Hematopoietic multipotent progenitor cell (in vitro differentiated cells): ENCODE data around the gene RAB39B. TPM values are rescaled to one million over a fixed set of nuclear protein-coding genes. Genes with fewer than 3 reads are reported as not detected.

Source experiments
- DNase-seq, 3 donors: peaks; one replicate each; pipeline ENCODE4 v3.0.0-alpha.2; 2011 to 2015; ENCODE audit warnings: low read depth in 2 of 3, low spot score in 2 of 3
- small RNA-seq: library from RNA; depleted of rRNA; stranded (forward); fragments of <200 nt; gene quantifications from one replicate; pipeline ENCODE3, GENCODE V24; 2012
- total RNA-seq: library from RNA; depleted of rRNA; stranded (reverse); fragments of >200 nt; gene quantifications from one replicate; pipeline ENCODE4 v1.2.3, GENCODE V29; 2012

RAB39B gene
- total RNA-seq, 1 donor = 3.2 TPM

DNA sequence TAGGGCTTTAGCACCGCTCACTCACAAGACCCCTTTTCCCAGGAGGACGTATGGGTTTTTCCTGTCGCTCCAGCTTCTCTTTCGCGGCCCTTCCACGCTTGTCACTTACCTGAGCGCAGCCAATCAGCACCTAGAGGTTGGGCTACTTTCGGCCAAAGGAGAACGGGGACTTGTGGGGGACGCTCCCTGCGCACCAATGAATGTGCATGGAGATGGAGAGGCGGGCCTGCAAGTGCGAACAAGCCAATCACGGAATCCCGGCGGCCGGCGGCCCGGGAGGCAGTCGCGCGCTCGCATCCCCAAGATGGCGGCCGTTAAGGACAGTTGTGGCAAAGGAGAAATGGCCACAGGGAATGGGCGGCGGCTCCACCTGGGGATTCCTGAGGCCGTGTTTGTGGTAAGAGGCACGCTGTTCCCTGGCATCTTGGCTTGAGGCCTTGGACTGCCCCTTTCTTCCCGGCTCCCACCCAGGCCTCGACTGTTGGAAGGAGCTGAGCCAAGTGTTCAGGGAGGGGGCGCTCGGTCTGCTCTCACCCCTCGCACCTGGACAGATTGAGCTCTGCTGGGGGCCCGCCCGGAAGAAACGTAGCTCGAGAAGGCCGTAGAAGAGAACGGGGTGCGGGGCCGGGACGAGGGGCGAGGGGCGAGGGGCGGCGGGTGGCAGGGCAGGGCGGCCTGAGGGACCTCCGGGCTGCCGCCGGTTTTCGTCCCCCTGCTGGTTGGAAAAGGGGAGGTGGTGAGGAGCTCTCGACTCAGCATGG lies 47.9 kb downstream of the RAB39B start, which contains the start of gene VBP1:
Gene VBP1 (plus strand): TSS at position 282 of the 761 bp plus-strand sequence. CDS start 23 bp downstream, at position 305.
- DNase-seq = peak; percentile 54 to 92 (median 91)

DNA sequence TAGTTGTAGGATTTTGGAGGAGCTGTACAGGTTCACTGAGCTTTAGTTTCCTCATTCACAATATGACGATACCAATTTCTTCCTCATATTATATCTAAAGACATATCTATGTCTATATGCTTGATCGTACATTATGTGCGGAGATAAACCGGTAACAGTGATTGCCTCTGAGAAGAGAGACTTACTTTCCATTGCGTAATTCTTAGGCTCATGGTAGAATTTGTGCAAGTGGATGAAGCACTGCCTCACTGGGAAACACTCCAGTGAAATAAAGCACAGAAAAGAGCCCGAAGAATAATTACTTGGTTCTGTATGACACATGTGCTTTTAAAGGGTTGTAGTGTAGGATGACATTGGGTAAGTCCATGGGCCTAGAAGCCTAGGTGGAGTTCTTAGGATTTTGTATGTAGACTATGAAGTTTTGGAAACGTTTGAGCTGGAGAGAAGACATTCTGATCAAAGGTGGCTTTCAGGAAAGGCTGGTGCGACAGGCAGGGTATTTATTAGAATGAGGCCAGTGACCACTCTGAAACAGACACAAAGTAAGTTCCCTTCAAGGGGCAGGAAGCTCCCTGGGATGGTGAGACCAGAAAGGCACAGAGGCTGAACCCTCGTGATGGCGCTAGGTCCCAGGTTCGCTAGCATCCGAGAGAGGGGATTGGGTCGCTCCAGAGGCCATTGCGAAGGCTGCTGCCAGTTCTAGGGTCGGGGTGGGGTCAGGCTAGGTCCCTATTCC lies 48.7 kb downstream of the RAB39B start:
- DNase-seq = no peak

DNA sequence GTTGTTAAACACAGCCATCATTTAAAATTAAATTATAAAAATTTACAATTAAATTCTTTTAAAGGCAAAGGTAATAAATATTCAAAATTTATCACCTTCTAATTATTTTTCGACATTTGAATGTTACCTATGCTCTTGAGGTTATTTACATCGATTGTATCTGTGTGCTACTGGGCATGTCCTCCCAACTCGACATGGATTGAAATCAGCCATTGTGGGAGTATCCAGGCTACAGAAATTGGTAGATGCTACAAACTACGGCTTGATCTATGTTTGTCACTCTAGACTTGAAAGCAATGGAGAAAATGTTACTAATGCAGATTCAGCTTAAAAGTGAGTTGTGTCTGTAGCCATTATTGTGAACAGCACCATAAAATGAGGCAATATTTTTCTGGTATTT lies 50.6 kb downstream of the RAB39B start:
- DNase-seq = no peak

DNA sequence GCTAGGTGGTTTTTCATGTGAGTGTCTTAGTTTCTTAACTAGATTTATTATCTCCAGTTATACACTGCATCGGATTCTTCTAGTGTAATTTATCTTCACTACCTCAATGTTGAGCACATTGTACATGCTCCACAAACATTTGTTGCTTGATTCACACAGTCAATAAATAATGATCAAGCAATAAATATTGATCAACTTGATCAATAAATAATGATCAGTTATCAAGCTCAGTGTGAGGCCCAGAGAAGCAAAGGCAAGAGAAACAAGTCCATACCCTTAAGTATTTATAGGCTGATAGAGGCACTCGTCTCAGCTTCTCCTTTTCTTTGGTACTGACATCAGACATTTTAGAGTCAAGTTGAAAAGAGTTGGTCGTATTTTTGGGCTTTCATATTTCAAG lies 53.1 kb downstream of the RAB39B start:
- no peak for DNase-seq

Small RNA genes within 50 kb of the gene (small RNA-seq; reads per million reads assigned to genes)
- not detected for gene AC234781.4

Other genes with a start within 250 kb of the RAB39B start
- 1.1 TPM for gene F8, start 241.8 kb downstream of the RAB39B start, total RNA-seq
- gene FUNDC2, start 237.6 kb downstream of the RAB39B start, total RNA-seq = 24.5 TPM
- 4.8 TPM for gene CMC4, start 193.4 kb downstream of the RAB39B start, total RNA-seq
- gene MTCP1, start 193.4 kb downstream of the RAB39B start, total RNA-seq = 3.2 TPM
- gene BRCC3, start 193.0 kb downstream of the RAB39B start, total RNA-seq = 8.1 TPM
- 8.6 TPM for gene VBP1, start 48.0 kb downstream of the RAB39B start, total RNA-seq
- 11.3 TPM for gene CLIC2, start 70.1 kb upstream of the RAB39B start, total RNA-seq
- not detected for gene F8A2, start 117.6 kb upstream of the RAB39B start, total RNA-seq
- gene F8A3, start 194.1 kb upstream of the RAB39B start, total RNA-seq = 1.1 TPM